ENCODE results near the gene HEBP2. TPM values are rescaled to one million over a fixed set of nuclear protein-coding genes. Genes with fewer than 3 reads are reported as not detected.
"Not testable (repeated sequence)": the region's sequence is repeated elsewhere in the genome, so short reads cannot be mapped to it uniquely, and the experiment has no call there.

HEBP2 gene
- total RNA-seq, 1 donor: 35.8 TPM

DNA sequence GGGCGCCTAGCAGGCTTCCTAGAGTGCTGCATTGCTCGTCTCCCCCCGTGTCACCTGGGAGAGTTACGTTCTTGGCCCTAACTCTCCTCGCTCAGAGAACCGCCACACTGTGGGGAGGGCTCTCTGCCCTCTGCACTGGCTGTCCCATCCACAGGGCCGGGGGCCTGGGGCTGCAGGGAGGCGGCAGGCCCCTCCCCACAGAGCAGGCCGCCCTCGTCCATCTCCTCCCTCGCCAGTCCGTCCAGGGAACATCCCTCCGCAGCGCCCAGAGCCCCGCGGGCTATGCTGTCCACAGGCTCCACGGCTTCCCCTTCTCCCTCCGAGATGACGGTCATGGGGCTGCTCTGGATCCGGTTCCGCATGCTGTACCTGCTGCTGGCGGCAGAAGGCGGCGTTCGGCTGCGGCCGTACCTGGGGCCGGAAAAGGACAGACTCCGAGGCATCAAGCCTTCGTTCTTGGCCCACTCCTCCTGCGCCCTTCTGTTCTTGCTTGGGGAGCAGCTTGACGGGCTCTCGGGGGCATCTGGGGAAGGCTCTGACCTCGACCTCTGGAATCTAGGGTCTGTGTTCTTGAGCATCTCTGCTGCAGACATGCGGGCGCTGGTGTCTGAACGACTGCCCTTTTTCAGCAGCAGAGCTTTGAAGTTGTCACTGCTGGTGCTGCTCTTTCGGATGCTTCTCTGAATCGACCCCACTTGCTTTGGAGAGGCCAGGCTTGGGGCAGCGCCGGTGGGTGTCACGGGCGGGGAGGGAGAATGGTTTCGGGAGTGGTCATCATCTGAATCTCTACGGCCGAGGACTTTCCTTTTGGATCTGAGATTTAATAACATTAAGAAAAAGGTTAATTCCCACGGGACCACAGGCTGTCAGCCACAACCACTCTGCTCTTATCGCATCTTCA is 20.2 kb downstream of the HEBP2 start:
- Histone ChIP-seq H4K20me1 (ENCODE audit: insufficient read depth, low read length) (no peaks in the 10 kb centered on the region), H3K4me3 (ENCODE audit: insufficient read depth, low read length) (no peak overlapping the region), H2AFZ (ENCODE audit: low read length) (no peak overlapping the region), H3K79me2 (ENCODE audit: insufficient read depth, low read length) (no peaks in the 10 kb centered on the region), H3K4me1 (ENCODE audit: insufficient read depth, low read length) (peaks cover 2% of the 10 kb centered on the region), H3K4me2 (ENCODE audit: insufficient read depth, low read length) (no peak overlapping the region), H3K27me3 (ENCODE audit: insufficient read depth, low read length) (no peaks in the 10 kb centered on the region), H3K27ac (ENCODE audit: low read depth, low read length) (no peak overlapping the region), H3K9me3 (ENCODE audit: low read depth, low read length) (no peaks in the 10 kb centered on the region), H3K36me3 (ENCODE audit: insufficient read depth, low read length) (no peaks in the 10 kb centered on the region)
- DNase-seq (ENCODE audit: insufficient read length, low spot score, missing footprints): no peak
- TF ChIP-seq, protein P1, sequence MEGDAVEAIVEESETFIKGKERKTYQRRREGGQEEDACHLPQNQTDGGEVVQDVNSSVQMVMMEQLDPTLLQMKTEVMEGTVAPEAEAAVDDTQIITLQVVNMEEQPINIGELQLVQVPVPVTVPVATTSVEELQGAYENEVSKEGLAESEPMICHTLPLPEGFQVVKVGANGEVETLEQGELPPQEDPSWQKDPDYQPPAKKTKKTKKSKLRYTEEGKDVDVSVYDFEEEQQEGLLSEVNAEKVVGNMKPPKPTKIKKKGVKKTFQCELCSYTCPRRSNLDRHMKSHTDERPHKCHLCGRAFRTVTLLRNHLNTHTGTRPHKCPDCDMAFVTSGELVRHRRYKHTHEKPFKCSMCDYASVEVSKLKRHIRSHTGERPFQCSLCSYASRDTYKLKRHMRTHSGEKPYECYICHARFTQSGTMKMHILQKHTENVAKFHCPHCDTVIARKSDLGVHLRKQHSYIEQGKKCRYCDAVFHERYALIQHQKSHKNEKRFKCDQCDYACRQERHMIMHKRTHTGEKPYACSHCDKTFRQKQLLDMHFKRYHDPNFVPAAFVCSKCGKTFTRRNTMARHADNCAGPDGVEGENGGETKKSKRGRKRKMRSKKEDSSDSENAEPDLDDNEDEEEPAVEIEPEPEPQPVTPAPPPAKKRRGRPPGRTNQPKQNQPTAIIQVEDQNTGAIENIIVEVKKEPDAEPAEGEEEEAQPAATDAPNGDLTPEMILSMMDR (IDR thresholded peaks at IDR 0.05; ENCODE audit: extremely low read depth, low read depth, low read length): no peak

DNA sequence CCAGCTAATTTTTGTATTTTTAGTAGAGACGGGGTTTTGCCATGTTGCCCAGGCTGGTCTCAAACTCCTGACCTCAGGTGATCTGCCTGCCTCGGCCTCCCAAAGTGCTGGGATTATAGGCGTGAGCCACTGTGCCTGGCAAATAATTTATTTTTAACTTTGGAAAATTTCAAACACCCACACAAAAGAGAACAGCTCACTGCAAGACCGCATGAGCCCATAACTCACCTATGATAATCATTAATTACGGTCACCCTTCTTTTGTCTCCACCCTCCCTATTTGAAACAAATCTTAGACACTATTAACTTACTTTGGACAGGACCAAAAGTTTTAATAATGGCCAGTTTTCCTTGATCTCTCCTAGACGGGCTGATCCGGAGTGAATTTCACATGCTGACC is 21.2 kb downstream of the HEBP2 start:
- H3K4me2 ChIP-seq (ENCODE audit: insufficient read depth, low read length); H3K4me3 ChIP-seq (ENCODE audit: insufficient read depth, low read length); DNase-seq (ENCODE audit: insufficient read length, low spot score, missing footprints); H3K79me2 ChIP-seq (ENCODE audit: insufficient read depth, low read length); H3K9me3 ChIP-seq (ENCODE audit: low read depth, low read length); H4K20me1 ChIP-seq (ENCODE audit: insufficient read depth, low read length); H2AFZ ChIP-seq (ENCODE audit: low read length); H3K4me1 ChIP-seq (ENCODE audit: insufficient read depth, low read length); H3K36me3 ChIP-seq (ENCODE audit: insufficient read depth, low read length); H3K27me3 ChIP-seq (ENCODE audit: insufficient read depth, low read length); H3K27ac ChIP-seq (ENCODE audit: low read depth, low read length): not testable (repeated sequence)

DNA sequence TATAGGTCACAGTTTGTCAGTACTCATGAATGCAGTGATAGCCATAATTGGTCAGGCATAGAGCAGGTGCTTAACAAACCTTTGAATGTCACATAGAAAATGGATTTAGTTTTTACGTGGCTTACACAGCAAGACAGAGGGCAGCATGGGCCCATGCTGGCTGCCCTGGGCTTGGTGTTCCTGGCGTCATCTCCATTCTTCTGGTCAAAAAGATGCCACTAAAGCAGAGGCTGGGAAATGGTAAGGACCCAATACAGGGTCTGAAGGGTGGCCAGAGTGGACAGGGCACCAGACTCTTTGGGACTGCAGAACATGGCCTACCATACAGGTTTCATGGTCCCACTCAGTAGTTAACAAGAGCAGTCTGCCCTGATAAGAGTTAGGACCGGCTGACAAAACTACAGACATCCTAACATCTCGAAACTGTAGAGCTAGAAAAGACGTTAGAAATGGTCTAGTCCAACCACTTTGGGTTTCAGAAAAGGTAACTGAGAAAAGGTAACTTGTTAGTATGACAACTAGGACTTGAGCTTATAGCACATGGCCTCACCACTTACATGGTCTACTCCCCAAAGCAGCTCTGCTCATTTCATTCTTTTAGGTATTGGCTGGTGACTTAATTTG is 22.6 kb downstream of the HEBP2 start:
- H3K36me3 ChIP-seq (ENCODE audit: insufficient read depth, low read length): no peaks in the 10 kb centered on the region
- peaks cover 9% of the 10 kb centered on the region for H3K4me1 ChIP-seq (ENCODE audit: insufficient read depth, low read length)
- DNase-seq (ENCODE audit: insufficient read length, low spot score, missing footprints): peak; percentile 71

DNA sequence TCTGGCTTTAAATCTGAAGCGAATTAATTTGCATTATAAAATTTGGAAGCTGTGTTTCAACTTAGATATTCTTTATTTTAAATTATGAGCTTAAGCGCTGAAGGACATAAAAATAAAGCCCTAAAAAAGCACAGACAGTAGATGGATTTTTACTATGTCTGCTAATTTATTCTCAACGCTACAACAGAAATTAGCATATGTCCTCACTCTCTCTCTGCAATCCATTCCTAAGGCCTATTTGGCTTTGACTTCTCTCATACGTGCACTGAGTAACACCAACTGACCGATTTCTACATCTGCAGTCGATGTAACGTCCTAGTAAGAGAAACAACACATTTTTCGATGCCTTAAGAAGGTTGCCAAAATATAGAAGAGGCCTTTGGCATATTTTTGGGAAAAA is 23.7 kb downstream of the HEBP2 start:
- no peak for DNase-seq (ENCODE audit: insufficient read length, low spot score, missing footprints)
- H3K9me3 ChIP-seq (ENCODE audit: low read depth, low read length): no peaks in the 10 kb centered on the region
- H3K27ac ChIP-seq (ENCODE audit: low read depth, low read length): no peak overlapping the region
- no peak overlapping the region for H3K4me2 ChIP-seq (ENCODE audit: insufficient read depth, low read length)
- no peaks in the 10 kb centered on the region for H3K79me2 ChIP-seq (ENCODE audit: insufficient read depth, low read length)
- TF ChIP-seq, protein P1 (IDR thresholded peaks at IDR 0.05; ENCODE audit: extremely low read depth, low read depth, low read length): no peak
- H3K4me3 ChIP-seq (ENCODE audit: insufficient read depth, low read length): no peak overlapping the region
- no peaks in the 10 kb centered on the region for H3K36me3 ChIP-seq (ENCODE audit: insufficient read depth, low read length)
- no peaks in the 10 kb centered on the region for H4K20me1 ChIP-seq (ENCODE audit: insufficient read depth, low read length)
- peaks cover 9% of the 10 kb centered on the region for H3K4me1 ChIP-seq (ENCODE audit: insufficient read depth, low read length)
- H3K27me3 ChIP-seq (ENCODE audit: insufficient read depth, low read length): no peaks in the 10 kb centered on the region
- no peak overlapping the region for H2AFZ ChIP-seq (ENCODE audit: low read length)

More for the DNA sequence above, 22.6 kb downstream of the HEBP2 start:
- Histone ChIP-seq H2AFZ (ENCODE audit: low read length) (no peak overlapping the region), H3K9me3 (ENCODE audit: low read depth, low read length) (no peaks in the 10 kb centered on the region), H3K27me3 (ENCODE audit: insufficient read depth, low read length) (no peaks in the 10 kb centered on the region), H3K4me3 (ENCODE audit: insufficient read depth, low read length) (no peak overlapping the region), H3K4me2 (ENCODE audit: insufficient read depth, low read length) (no peak overlapping the region), H4K20me1 (ENCODE audit: insufficient read depth, low read length) (no peaks in the 10 kb centered on the region), H3K79me2 (ENCODE audit: insufficient read depth, low read length) (no peaks in the 10 kb centered on the region), H3K27ac (ENCODE audit: low read depth, low read length) (no peak overlapping the region)
- TF ChIP-seq, protein P1 (IDR thresholded peaks at IDR 0.05; ENCODE audit: extremely low read depth, low read depth, low read length): no peak
